Measurements from ENCODE around the gene CCDC71.

Gene CCDC71

DNA sequence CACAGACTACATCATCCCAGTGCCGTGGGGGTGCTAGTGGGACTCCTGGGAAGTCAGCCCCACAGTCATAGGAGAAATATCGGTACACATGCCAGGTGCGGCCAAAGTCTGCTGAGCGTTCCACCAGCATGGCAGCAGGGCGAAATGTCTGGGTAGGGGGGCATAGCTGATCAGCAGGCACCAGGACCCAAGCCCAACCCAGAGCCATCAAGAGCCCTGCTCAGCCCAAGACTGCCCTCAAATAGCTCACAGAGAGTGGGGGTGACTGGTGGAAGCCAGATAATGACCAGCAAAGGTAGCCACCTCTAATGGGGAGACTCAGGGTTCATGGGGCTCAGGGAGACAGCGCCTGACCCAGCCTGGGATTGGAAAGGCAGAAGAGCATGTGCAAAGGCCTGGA, 34.6 kb downstream of the CCDC71 start:
- DNase-seq (ENCODE audit: low spot score) = no peak

DNA sequence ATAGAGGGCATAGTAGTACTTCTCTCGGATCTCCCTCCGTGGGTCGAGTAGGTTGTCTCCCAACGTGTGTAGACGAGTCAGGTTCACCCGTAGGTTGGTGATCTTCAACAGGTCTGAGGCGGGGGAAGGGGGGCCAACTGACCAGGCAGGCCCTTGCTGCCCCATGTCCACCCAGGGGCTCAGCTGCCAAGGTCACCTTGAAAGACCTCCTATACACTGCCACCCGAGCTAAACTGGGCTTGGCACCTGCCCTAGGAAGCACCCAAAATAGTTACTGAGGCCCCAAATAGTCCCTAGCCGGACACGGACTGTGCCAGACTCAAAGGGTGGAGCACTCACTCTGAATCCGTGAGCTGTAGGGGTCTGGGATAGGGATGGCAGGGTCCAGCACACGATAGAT, 35.1 kb downstream of the CCDC71 start:
- no peak for DNase-seq (ENCODE audit: low spot score)

DNA sequence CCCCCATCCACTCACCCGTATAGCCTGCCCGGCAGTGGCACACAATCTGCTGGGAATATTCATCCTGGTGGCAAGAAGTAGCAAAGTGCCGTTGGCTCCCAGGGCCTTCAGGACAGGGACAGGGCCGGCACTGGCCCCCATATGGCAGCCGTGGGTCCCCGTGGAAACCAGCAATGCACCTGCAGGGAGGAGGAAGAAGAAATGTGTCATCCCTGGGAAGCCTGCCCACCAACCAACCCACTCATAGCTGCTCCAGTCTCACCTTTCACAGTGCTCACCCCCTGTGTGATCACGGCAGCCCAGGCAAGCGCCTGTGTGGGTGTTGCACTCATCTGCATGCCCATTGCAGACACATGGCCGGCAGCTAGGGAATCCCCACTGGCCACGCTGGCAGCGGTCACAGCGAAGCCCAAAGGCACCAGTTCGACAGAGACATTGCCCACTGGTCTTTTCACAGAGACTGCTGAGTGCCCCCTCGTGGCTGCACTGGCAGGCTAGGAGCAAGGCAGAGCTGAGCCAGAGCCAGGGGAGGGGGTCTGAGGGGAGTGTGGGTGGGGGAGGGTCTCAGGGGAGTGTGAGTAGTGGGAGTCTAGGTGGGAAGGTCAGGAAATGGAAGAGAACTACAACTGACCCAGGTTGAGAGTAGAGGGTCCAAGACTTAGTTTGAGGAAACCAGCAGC, 41.0 kb downstream of the CCDC71 start:
- DNase-seq (ENCODE audit: low spot score) = no peak

DNA sequence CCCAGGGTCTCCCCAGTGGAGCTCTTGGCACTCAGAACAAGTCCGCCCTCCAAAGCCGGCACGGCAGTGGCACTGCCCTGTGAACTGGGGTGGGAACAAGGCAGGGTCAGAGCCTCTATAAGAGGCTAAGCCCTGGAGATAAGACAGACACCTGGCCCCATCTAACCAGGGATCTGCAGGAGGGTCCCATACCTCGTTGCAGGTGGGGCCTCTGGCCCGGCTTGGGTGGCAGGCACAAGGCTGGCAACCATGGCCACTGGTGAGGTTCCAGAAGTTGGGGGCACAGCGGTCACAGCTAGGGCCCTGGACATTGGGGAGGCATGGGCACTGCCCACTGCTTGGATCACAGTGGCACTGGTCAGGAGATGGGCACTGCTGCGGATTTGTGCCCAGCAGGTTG, 41.9 kb downstream of the CCDC71 start:
- DNase-seq (ENCODE audit: low spot score) = no peak

DNA sequence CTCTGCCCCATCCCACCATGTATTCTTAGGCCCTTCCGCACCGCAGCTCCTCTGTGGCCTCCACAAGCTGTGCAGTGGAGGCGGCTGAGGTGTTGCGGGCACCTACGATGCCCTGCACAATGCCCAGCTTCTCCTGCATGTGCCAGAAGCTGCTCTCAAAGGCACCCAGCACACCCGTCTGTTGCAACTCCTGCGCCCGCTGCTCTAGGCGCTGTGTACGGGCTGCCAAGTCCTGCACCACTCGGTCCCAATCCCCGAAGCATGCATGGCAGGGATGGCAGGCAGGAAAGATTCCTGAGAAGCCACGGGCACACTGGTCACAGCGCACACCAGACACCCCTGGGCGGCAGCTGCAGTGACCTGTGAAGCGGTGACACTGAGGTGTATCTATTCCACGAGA, 42.4 kb downstream of the CCDC71 start:
- no peak for DNase-seq (ENCODE audit: low spot score)

DNA sequence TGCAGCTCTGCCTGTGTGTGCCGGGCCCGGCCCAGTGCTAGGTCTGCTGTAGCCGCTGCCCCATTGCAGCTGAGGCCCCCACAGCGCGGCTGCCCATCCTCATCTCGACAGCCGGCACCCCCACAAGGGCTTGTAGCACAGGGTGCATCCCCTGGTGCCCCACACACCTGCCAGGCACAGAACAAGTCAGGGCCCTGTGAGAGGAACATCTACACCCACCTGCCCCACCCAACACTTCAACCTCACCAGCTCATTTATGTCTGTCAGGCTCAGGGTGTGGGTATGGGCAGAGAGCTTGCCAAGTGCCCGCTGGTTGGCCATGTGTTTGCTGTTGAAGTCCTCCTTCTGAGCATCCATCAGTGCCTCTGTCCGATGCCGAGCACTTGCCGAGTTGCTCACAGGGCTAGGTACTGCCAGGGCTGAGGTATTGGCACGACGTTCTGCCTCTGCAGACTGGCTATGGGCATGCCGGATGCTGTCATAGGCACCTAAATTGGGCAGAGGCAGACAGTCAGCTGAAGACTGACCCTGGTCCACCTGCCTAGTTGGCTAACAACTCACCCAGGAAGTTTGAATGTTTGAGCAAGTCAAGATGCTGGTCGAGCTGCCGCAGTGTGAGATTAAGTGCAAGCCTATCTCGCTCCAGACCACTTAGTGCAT, 43.1 kb downstream of the CCDC71 start:
- DNase-seq (ENCODE audit: low spot score) = no peak

DNA sequence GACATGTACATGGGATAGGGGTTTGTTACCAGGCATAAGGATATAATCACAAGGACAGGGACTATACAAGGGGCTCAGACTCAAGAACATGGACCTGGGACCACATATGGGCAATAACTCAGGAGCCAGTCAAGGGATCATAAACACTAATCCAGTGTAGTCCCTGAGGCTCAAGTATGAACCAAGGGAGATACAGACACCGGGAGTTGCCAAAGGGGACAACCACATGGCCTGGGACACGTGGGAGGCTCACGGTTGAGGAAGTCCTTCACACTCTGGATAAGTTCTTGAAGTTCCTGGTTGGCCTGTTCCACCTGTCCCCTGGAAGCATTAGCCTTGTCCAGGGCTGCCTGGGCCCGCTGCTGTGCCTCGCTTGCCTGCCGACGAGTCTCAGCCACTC, 43.7 kb downstream of the CCDC71 start:
- no peak for DNase-seq (ENCODE audit: low spot score)

DNA sequence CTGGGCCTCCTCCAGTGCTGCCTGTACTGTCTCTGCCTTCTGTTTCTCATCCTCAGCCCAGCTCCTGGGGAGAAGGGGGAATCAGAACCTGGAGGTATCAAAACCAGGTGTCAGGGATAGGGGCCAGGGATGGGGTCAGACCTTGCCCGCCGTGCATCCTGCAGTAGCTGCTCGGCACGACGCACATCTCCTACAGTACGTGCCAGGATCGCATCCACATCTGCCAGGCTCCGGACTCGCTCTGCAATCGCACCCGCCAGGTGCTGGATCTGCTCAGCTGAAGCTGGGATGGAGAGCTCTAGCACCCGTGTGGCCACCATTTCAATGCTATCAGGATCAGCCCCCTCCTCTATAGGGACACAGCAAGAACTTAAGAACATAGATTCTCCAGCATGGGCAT, 44.1 kb downstream of the CCDC71 start:
- no peak for DNase-seq (ENCODE audit: low spot score)

DNA sequence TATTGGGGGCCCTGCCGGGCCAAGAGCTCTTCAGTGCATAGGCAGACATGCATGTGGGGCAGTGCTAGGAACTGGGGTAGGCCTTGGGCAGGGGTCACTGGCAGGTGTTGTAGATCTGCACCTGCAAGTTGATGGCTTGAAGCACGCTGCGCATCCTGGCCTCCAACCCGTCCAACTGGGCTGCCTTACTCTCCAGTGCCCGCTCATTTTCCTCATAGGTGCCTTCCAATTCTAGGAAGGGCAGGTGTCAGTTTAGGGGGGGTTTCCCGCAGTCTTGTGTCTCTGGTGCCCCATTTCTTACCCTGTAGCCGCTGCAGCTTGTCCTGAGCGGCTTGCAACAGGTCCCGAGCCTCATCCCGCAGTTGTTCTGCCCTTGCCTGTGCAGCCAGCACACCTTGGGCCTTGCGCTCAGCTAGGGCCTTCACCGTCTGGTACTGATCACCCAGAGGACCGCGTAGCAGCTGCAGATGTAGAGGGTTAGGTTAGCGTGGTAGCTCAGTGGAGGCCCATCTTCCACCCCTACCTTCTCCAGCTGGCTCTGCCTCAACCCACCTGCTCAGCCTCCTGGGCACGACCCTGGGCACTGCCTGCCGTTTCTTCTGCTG, 44.9 kb downstream of the CCDC71 start:
- no peak for DNase-seq (ENCODE audit: low spot score)

DNA sequence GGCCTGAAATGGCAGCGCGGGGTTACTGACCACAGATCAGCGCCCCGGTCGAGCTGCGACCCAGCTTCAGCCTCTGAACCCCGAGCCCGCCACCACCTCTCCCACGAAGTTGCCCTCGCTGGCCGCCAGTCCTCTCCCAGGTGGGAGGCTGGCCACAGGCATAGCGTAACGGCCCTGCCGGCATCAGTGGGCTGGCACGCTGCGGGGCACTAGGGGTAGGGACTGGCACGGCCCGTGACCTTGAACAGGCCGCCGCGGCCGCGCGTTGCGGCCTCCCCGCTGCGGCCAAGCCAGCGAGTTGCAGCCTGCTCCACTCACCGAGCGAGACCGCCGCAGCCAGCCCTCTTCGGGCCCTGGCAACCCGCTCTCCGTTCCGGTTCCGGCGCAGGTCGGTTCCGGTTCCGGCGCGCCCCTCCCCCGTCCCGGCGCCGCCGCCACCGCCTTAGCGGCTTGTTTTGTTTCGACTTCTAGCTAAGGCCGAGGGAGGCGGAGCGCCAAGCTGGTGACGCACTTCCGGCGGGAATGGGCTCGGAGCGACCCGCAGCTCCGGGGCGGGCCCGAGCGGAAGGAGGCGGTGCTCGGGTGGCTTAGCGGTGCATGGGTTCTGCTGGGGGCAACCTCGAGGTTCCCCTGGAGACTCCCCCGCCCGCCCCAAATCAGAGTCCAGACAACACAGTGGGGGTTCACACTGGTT, 45.5 kb downstream of the CCDC71 start, which contains the start of gene USP19:
TSS of gene USP19 (minus strand) at position 386 of the 694 bp plus-strand sequence. CDS start 1,678 bp downstream, outside the sequence.
- peak; percentile 93 for DNase-seq (ENCODE audit: low spot score)

DNA sequence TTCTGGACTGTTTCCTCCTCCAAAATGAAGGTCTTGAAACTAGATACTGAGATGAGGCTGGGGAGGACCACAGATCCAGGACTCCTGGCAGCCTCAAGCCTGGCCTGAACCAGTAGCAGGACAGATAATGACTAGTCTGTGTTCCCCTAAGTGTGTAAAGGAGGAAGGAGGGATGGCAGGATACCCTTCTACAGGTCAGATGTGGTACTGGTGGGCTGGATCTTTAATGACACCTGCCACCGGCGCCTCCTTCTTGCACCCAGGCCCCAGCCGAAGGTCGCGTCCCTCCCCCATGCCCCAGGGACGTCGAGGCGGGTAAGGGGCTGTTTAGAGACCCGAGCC, 46.1 kb downstream of the CCDC71 start:
- DNase-seq (ENCODE audit: low spot score) = no peak

DNA sequence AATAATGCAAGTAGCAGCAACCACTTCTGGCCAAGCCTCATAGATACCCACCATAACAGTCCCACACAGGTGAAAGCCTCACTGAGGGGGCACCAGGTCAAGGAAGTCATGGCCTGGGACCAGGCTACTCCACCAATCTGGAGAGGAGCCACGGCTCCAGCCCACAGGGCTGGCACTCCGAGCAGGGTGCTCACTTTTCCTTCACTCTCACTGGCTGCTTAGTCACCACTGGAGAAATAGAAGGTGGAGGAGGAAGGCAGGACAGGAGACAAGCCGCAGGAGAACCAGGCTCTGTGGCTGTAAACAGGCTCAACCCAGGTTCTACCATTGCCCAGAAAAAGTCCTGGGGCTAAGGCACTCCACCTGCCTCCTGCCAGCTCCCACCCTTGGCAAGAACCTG, 46.7 kb downstream of the CCDC71 start:
- DNase-seq (ENCODE audit: low spot score) = no peak

DNA sequence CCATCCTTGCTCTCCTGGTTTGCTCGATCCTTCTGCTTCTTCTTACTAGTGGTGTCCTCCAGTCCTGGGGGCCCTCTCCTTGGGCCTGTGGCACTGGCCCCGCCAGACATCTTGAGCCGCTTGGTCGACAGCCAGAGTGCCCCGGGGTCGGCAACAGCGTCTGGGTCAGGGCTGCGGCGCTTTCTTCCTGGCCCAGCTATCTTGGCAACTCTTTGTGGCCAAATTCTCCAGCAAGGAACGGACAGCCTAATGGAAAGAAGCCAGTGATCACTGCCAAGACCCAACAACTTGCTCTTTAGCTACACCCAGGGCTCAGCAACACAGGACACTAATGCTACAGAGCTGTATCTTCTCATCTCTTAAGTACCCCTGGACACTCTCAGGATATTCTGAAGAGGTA, 47.1 kb downstream of the CCDC71 start:
- DNase-seq (ENCODE audit: low spot score) = no peak
